ENCODE measurements around the gene SLCO2A1.

DNA sequence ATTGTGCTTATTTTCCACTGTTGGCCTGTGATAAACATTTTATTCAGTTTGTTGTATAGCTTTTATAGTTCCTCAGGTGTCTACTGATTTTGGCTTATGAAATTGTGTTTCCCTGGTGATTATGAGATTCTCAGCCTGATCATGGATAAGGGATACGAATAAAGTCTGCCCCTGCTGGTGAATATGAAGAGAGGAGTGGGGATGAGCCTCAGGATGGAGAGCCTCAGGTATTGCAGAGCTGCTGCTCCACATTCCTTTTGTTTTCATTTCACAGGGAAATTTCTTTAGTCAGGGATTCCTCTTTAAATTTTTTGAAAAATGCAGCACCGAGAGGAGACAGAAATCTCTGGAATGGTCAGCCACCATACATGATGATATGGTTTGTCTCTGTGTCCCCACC lies 119.3 kb downstream of the SLCO2A1 start:
- TF ChIP-seq, protein P1, sequence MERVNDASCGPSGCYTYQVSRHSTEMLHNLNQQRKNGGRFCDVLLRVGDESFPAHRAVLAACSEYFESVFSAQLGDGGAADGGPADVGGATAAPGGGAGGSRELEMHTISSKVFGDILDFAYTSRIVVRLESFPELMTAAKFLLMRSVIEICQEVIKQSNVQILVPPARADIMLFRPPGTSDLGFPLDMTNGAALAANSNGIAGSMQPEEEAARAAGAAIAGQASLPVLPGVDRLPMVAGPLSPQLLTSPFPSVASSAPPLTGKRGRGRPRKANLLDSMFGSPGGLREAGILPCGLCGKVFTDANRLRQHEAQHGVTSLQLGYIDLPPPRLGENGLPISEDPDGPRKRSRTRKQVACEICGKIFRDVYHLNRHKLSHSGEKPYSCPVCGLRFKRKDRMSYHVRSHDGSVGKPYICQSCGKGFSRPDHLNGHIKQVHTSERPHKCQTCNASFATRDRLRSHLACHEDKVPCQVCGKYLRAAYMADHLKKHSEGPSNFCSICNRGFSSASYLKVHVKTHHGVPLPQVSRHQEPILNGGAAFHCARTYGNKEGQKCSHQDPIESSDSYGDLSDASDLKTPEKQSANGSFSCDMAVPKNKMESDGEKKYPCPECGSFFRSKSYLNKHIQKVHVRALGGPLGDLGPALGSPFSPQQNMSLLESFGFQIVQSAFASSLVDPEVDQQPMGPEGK (CRISPR knock-in tag; IDR thresholded peaks at IDR 0.05; ENCODE audit: borderline replicate concordance), result no peak
- TF ChIP-seq ZFP30 (CRISPR knock-in tag; IDR thresholded peaks at IDR 0.05) (no peak), PPARA (CRISPR knock-in tag; IDR thresholded peaks at IDR 0.05; ENCODE audit: borderline replicate concordance) (no peak), BACH2 (CRISPR knock-in tag; IDR thresholded peaks at IDR 0.05; ENCODE audit: borderline replicate concordance) (no peak), ZFP3 (CRISPR knock-in tag; IDR thresholded peaks at IDR 0.05) (no peak), CSDC2 (CRISPR knock-in tag; IDR thresholded peaks at IDR 0.05) (no peak), GLIS3 (CRISPR knock-in tag; IDR thresholded peaks at IDR 0.05) (no peak)
- TF ChIP-seq, protein P2, sequence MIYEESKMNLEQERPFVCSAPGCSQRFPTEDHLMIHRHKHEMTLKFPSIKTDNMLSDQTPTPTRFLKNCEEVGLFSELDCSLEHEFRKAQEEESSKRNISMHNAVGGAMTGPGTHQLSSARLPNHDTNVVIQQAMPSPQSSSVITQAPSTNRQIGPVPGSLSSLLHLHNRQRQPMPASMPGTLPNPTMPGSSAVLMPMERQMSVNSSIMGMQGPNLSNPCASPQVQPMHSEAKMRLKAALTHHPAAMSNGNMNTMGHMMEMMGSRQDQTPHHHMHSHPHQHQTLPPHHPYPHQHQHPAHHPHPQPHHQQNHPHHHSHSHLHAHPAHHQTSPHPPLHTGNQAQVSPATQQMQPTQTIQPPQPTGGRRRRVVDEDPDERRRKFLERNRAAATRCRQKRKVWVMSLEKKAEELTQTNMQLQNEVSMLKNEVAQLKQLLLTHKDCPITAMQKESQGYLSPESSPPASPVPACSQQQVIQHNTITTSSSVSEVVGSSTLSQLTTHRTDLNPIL (CRISPR knock-in tag; IDR thresholded peaks at IDR 0.05; ENCODE audit: low read depth), result no peak
